GM12873 (cell line): ENCODE measurements around the gene PTPRU.

ENCODE experiments used
- TF ChIP-seq, protein P1 (sequence below): IDR thresholded peaks from 2 replicates; pipeline ENCODE4 v1.5.1; 2012; ENCODE audit warnings: low read depth, mild to moderate bottlenecking, moderate library complexity, low read length, control low read depth; ENCODE audit not compliant: insufficient read depth; ENCODE audit errors: missing control alignments

The PTPRU gene

DNA sequence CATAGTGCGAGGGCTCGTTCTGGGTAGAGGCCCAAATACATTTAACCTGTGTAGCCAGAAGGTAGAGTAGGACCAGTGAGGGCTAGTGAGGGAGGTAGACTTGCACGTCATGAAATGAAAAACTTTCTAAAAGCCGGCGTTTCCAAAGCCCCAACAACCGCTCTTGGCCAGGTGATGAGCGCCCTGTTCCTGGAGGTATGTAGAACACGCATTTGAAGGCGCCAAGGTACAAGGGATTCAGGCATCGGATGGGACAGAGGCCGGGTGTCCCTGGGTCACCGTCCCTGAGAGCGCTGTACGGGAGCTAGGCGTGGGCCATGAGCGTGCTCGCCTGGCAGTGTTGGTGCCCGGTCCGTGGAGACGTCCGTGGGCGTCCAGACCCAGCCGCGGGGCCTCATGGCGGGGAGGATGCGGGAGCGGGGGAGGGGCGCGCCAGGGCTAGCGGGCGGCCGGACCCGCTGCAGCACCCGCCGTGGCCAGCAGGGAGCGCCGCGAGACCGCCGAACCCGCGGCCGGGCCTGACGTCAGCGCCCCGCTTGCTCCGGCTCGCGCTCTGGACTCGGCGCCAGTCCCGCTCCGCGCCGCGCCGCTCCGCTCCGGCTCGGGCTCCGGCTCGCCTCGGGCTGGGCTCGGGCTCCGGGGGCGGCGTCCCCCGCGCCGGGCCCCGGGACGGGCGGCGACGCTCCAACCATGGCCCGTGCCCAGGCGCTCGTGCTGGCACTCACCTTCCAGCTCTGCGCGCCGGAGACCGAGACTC, at the start of gene PTPRU:
PTPRU (plus strand) TSS at position 568 of the 757 bp plus-strand sequence; CDS start at position 691, 123 bp downstream.
- TF ChIP-seq, protein P1, sequence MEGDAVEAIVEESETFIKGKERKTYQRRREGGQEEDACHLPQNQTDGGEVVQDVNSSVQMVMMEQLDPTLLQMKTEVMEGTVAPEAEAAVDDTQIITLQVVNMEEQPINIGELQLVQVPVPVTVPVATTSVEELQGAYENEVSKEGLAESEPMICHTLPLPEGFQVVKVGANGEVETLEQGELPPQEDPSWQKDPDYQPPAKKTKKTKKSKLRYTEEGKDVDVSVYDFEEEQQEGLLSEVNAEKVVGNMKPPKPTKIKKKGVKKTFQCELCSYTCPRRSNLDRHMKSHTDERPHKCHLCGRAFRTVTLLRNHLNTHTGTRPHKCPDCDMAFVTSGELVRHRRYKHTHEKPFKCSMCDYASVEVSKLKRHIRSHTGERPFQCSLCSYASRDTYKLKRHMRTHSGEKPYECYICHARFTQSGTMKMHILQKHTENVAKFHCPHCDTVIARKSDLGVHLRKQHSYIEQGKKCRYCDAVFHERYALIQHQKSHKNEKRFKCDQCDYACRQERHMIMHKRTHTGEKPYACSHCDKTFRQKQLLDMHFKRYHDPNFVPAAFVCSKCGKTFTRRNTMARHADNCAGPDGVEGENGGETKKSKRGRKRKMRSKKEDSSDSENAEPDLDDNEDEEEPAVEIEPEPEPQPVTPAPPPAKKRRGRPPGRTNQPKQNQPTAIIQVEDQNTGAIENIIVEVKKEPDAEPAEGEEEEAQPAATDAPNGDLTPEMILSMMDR, result peak; percentile 66

DNA sequence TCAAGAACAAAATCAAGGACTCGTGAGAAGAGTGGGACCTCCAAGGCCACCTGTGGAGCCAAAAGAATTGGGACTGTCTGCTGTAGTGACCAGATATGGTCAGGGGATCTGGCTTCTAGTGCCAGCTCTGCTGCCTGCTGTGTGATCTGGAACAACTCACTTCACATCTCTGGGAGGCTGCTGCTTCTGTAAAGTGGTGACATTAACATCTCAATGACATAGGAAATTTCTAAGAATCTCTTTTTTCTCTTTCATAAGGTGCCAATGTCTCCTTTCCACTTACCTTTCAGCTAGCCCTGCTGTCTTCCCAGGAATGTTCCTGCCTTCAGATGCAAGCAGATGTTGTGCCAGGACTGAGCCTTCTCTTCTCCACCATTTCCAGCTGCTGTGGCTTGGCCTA, 49.6 kb upstream of the PTPRU start:
- TF ChIP-seq, protein P1, result no peak

DNA sequence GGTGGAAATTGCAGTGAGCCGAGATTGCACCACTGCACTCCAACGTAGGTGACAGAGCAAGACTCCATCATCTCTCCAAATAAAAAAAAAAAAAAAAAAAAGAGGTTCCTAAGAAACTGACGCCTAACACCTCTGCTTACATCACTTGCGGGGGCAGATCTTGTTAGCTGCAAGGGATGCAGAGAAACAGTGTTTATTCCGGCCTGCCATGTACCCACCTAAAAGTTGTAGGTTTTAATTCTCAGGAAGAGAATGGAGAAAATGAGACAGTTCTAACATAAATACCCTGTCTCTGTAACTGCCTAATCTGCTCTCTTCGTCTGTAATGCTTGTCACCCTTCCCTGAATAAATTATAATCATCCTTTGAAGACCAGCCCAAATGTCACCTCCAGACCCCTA, 45.6 kb upstream of the PTPRU start:
- TF ChIP-seq, protein P1, result no peak

DNA sequence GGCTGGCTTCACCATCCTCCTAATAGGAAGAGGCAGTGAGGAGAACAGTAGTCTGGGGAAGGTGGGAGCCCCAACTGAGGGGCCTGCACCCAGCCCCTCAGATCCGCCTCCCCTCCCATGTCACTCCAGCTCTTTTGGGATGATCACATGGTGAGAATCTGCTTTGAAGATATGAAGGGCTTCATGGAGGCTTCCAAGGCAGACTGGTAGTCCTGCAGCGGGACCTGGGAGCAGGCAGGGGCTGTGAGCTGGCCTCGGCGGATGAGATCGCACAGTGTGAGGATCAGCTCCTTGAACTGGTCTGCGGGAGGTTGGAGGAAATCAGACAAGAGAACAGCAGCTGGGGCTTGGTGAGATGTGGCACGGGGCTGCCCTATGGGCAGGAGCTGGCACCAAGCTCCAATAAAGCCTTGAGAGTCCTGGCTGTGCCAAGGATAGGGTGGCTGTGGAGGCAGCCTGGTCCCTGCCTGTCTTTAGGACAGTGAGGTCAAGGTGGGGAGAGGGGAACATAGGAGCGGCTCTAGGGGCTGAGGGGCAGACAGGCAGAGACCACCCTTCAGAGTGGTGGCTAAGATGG, 42.4 kb upstream of the PTPRU start:
- TF ChIP-seq, protein P1, result no peak

GRCh38 chr1:29195881-29196291, 40.4 kb upstream of the PTPRU start:
- TF ChIP-seq, protein P1, result no peak

DNA sequence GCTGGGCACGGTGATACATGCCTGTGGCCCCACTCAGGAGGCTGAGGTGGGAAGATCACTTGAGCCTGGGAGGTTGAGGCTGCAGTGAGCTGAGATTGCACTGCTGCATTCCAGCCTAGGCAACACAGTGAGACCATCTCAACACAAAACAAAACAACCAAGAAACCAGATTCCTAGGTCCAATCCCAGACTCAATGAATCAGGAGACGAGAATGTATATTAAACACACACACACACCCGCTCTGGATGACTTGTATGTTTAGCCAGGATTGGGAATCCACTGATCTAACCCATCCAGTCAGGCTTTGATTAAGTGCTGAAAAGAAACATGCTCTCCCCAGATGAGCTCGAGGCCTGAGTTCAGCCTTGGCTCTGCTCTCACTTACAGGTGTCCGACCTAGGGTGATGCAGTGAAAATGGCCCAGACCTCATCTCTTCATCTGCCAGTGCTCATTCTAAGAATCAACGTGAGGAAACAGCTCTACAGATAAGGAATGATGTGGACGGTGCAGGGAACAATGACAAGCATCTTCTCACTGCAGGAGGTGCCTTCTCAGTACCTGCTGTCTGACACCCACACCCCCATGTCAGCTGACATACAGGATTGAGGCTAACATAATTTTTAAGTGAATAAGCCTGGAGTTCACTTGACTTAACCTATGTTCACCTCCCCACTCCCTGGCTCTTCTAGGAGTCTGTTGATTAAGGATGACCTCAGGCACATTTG, 39.3 kb upstream of the PTPRU start:
- TF ChIP-seq, protein P1, result no peak

- TF ChIP-seq, protein P1, result peak; percentile 62
Observed at GRCh38 chr1:29197590-29197924, 38.8 kb upstream of the PTPRU start.
